GM18870 (cell line): Measurements from ENCODE around the gene RNASE3.
"Not testable (repeated sequence)": the region's sequence is repeated elsewhere in the genome, so short reads cannot be mapped to it uniquely, and the experiment has no call there.

Experiments used
- ATAC-seq: cut with Tn5 transposase; IDR thresholded peaks from one replicate; pipeline ENCODE4 v1.9.1; 2021; ENCODE audit warnings: moderate library complexity; ENCODE audit not compliant: unreplicated experiment

The RNASE3 gene

GRCh38 chr14:20910822-20911221 is 19.6 kb downstream of the RNASE3 start:
- ATAC-seq, result not testable (repeated sequence)

- not testable (repeated sequence) for ATAC-seq
Measured at GRCh38 chr14:20919038-20919756, 28.0 kb downstream of the RNASE3 start.

GRCh38 chr14:20923766-20924297 is 32.6 kb downstream of the RNASE3 start:
- ATAC-seq, result not testable (repeated sequence)

DNA sequence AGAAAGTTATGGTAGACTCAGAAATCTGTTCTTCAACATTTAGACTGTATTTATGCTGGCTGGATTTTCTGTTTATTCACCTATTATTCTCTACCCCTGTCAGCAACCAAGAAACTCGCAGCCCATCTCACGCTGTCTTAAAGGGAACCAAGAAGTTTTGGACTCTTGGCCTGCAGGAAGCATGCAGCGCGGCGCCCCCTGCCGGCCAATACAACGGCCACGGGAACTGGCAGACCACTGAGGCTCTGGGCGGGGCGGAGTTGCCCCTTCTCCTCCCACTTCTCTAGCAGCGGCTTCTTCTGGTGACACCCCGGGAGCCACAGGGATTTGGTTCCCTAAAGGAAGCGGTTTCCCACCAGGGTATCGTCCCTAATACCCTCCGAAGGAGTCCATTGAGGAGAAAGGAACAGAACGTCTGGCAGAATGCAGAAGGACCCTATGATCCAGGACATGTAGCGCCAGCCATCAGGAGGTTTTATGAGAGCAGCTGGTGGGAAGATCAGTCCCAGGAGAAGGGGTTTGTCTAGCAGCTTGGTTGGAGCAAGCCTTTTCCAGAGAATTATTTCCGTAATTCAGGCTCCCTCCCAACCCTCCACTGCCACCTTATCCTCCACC is 43.1 kb downstream of the RNASE3 start:
- no peak for ATAC-seq

- ATAC-seq, result no peak
Measured at GRCh38 chr14:20935303-20935984, 44.3 kb downstream of the RNASE3 start.
